GM12892 (cell line): ENCODE results near the gene DEPDC4.

Experiments used
- POLR2A ChIP-seq: IDR thresholded peaks from 2 replicates; pipeline ENCODE4 v1.6.1; 2011; ENCODE audit warnings: low read depth, low read length, control low read depth
- POLR2AphosphoS5 ChIP-seq: IDR thresholded peaks from 2 replicates; pipeline ENCODE4 v1.6.1; 2011; ENCODE audit warnings: low read depth, low read length, control low read depth
- TAF1 ChIP-seq: IDR thresholded peaks from 2 replicates; pipeline ENCODE4 v1.6.1; 2011; ENCODE audit warnings: low read depth, mild to moderate bottlenecking, control low read depth, low read length, borderline replicate concordance

- TF ChIP-seq TAF1 (no peak), POLR2A (no peak), POLR2AphosphoS5 (no peak)
Observed at GRCh38 chr12:100311317-100311716, 44.4 kb upstream of the DEPDC4 start.
